K562 (cell line): ENCODE data around the gene PRRC2A. TPM values are rescaled to one million over a fixed set of nuclear protein-coding genes. Genes with fewer than 3 reads are reported as not detected.

Source experiments
- ATF6 ChIP-seq: sonication (generic); formaldehyde crosslinking; IDR thresholded peaks from 2 replicates; pipeline ENCODE4 v1.4.0; 2020; ENCODE audit warnings: mild to moderate bottlenecking, missing genetic modification reagents
- CCAR2 ChIP-seq: fragments of 200-400 bp; formaldehyde crosslinking; IDR thresholded peaks from 2 replicates; pipeline ENCODE4 v1.6.1; 2017; ENCODE audit warnings: mild to moderate bottlenecking, low read depth, low read length
- DMBX1 ChIP-seq: fragments of 250-450 bp; sonication (Bioruptor Pico); IDR thresholded peaks from 2 replicates; pipeline ENCODE4 v1.8.0; 2022; ENCODE audit warnings: inconsistent platforms, mild to moderate bottlenecking, moderate library complexity, borderline replicate concordance
- E2F5 ChIP-seq: sonication (generic); formaldehyde crosslinking; IDR thresholded peaks from 2 replicates; pipeline ENCODE4 v1.8.0; 2022; ENCODE audit warnings: mild to moderate bottlenecking, missing genetic modification reagents
- FOXJ2 ChIP-seq: fragments of 200-800 bp; sonication (Bioruptor generic); IDR thresholded peaks from 2 replicates; pipeline ENCODE4 v1.6.1; 2016; ENCODE audit warnings: missing genetic modification characterization, missing compliant biosample characterization
- FUS ChIP-seq: fragments of 200-400 bp; formaldehyde crosslinking; optimal IDR thresholded peaks from 2 replicates; pipeline ENCODE3; 2017; ENCODE audit warnings: low read depth, low read length
- HDAC2 ChIP-seq: fragments of 450-650 bp; IDR thresholded peaks from 2 replicates; pipeline ENCODE4 v1.6.1; 2016; ENCODE audit warnings: mild to moderate bottlenecking
- HDAC6 ChIP-seq: IDR thresholded peaks from 2 replicates; pipeline ENCODE4 v1.6.1; 2012; ENCODE audit warnings: low read depth, mild to moderate bottlenecking, control low read depth, inconsistent platforms, low read length, moderate library complexity
- KLF10 ChIP-seq: fragments of 250-450 bp; sonication (Bioruptor Pico); IDR thresholded peaks from 2 replicates; pipeline ENCODE4 v1.6.1; 2021; ENCODE audit warnings: matching md5 sums
- MYBL2 ChIP-seq, 2 experiments: fragments of 450-650 bp in 1 of 2; sonication (generic) in 1 of 2; formaldehyde crosslinking in 1 of 2; IDR thresholded peaks; 2 replicates each; pipeline versions ENCODE4 v1.6.1 to v1.8.1; 2017 to 2022; ENCODE audit warnings: borderline replicate concordance in 1 of 2, inconsistent platforms in 1 of 2, low read depth in 1 of 2, mild to moderate bottlenecking in 1 of 2, missing genetic modification reagents in 1 of 2, moderate library complexity in 1 of 2
- RB1 ChIP-seq: fragments of 450-650 bp; IDR thresholded peaks from 2 replicates; pipeline ENCODE4 v1.6.1; 2017; ENCODE audit warnings: low read depth, mild to moderate bottlenecking
- RFX1 ChIP-seq: fragments of 450-650 bp; IDR thresholded peaks from 2 replicates; pipeline ENCODE4 v1.6.1; 2016; ENCODE audit warnings: mild to moderate bottlenecking, moderate library complexity
- SMAD3 ChIP-seq: fragments of 450-650 bp; formaldehyde crosslinking; conservative IDR thresholded peaks from 2 replicates; pipeline ENCODE4 v1.4.0; 2020; ENCODE audit warnings: mild to moderate bottlenecking
- SMARCA5 ChIP-seq: fragments of 450-650 bp; IDR thresholded peaks from 2 replicates; pipeline ENCODE4 v1.6.1; 2016
- SMC3 ChIP-seq: conservative IDR thresholded peaks from 2 replicates; pipeline ENCODE4 v1.6.1; 2011; ENCODE audit warnings: low read depth, low read length, improper control_type of control experiment; ENCODE audit not compliant: insufficient read depth
- TAL1 ChIP-seq: fragments of 450-650 bp; IDR thresholded peaks from 2 replicates; pipeline ENCODE4 v1.6.1; 2016; ENCODE audit warnings: mild to moderate bottlenecking
- TSHZ1 ChIP-seq: fragments of 250-450 bp; sonication (Bioruptor Pico); IDR thresholded peaks from 2 replicates; pipeline ENCODE4 v1.4.0; 2020; ENCODE audit warnings: mild to moderate bottlenecking, moderate library complexity
- ZC3H11A ChIP-seq: IDR thresholded peaks from 2 replicates; pipeline ENCODE4 v1.6.1; 2012; ENCODE audit warnings: low read depth, low read length, improper control_type of control experiment
- ZNF12 ChIP-seq: sonication (generic); formaldehyde crosslinking; IDR thresholded peaks from 2 replicates; pipeline ENCODE4 v1.4.0; 2020; ENCODE audit warnings: mild to moderate bottlenecking, missing genetic modification reagents
- ZNF57 ChIP-seq: fragments of 450-650 bp; formaldehyde crosslinking; IDR thresholded peaks from 2 replicates; pipeline ENCODE4 v1.4.0; 2020; ENCODE audit warnings: mild to moderate bottlenecking, moderate library complexity
- ZNF699 ChIP-seq: fragments of 250-450 bp; sonication (Bioruptor Pico); IDR thresholded peaks from 2 replicates; pipeline ENCODE4 v1.8.0; 2021; ENCODE audit warnings: mild to moderate bottlenecking, moderate library complexity; ENCODE audit not compliant: insufficient replicate concordance
- ZNF75A ChIP-seq: fragments of 450-650 bp; formaldehyde crosslinking; IDR thresholded peaks from 2 replicates; pipeline ENCODE4 v1.4.0; 2020; ENCODE audit warnings: mild to moderate bottlenecking
- polyA plus RNA-seq, 8 experiments: library from polyadenylated mRNA; depleted of rRNA in 4 of 8; stranded (reverse) in 5 of 8; unstranded in 3 of 8; fragments of >200 nt; fragmentation: Nextera tagmentation in 2 of 8; fragmentation: Illumina TruSeq in 1 of 8; extraction: Ambion mirVana in 2 of 8; extraction: Trizol in 1 of 8; gene quantifications; 2 replicates each; pipeline versions ENCODE4 v1.2.1 to v1.2.3, GENCODE V29; 2011 to 2014; ENCODE audit warnings: inconsistent platforms in 1 of 8, missing spikeins in 1 of 8
- total RNA-seq, 7 experiments: library from RNA; depleted of rRNA in 6 of 7; stranded (reverse); fragments of >200 nt in 6 of 7; fragmentation: Illumina TruSeq in 2 of 7; extraction: Trizol in 2 of 7; gene quantifications; 2 replicates each; pipeline versions ENCODE4 v1.2.1 to v1.2.3, GENCODE V29; 2011 to 2021; ENCODE audit warnings: low replicate concordance in 1 of 7

PRRC2A gene
- total and polyA plus RNA-seq, 9 of the 15 experiments (the other 6 are each of a cell fraction or from before 2014, with no cell fraction given) = 1.0 to 332 (median 63.0) TPM

- TF ChIP-seq MYBL2 (IDR thresholded peaks at IDR 0.05; ENCODE audit: low read depth) (no peak), MYBL2 (CRISPR knock-in tag; IDR thresholded peaks at IDR 0.05; ENCODE audit: borderline replicate concordance) (no peak), SMC3 (peak; percentile 23; the same call in 1 of the 2 replicates), HDAC6 (no peak), TAL1 (no peak; the same call in 1 of the 2 replicates), DMBX1 (peak; percentile 44; the same call in 1 of the 2 replicates), FOXJ2 (peak; percentile 95), RFX1 (no peak), RB1 (no peak), HDAC2 (peak; percentile 43; the same call in 1 of the 2 replicates), SMAD3 (CRISPR knock-in tag) (peak; percentile 89), KLF10 (CRISPR knock-in tag) (no peak; the same call in 1 of the 2 replicates), ATF6 (CRISPR knock-in tag) (peak; percentile 98), SMARCA5 (peak; percentile 73; the same call in 1 of the 2 replicates), ZNF12 (peak; percentile 90), E2F5 (CRISPR knock-in tag) (no peak; the same call in none of the 2 replicates), ZNF57 (CRISPR knock-in tag) (peak; percentile 73; the same call in 1 of the 2 replicates), ZC3H11A (peak; percentile 69; the same call in 1 of the 2 replicates), ZNF699 (CRISPR knock-in tag) (no peak), CCAR2 (0 out of 2 replicates have a peak, but pooled peaks have one; percentile 53), ZNF75A (CRISPR knock-in tag) (0 out of 2 replicates have a peak, but pooled peaks have one; percentile 31), TSHZ1 (0 out of 2 replicates have a peak, but pooled peaks have one; percentile 0), FUS (no peak)
These were observed 44.4 kb downstream of the PRRC2A start, which contains the start of gene GPANK1 (continued) for GRCh38 chr6:31664790-31665500.
